ENCODE results near the gene NTN3.

Gene NTN3

DNA sequence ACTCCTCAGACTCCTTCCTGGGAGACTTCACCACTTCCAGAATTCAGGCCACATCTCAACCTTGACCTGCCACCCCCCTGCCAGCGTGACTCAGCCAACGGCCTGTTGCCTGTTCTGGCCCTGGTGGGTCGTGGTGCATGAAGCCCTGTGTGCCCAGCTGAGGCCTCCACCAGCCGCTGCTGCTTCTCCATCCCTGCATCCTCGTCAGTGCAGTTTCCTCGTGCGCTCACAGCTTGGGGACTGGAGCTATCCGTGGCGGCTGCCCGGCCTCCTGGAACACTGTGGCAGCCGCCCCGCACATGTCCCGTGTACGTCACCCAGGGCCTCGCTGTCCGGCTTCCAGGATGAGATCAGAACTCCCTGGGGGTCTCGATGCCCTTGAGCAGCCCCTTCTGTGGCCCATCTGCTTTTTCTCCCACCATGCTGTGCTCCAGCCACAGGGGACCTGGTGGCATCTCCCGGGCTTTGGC, 19.2 kb upstream of the NTN3 start:
- Histone ChIP-seq H3K4me3 (ENCODE audit: low read depth in 1 of 2, low read length in 2 of 2) (no peak overlapping the region), H3K4me1 (ENCODE audit: insufficient read depth, low read length) (no peaks in the 10 kb centered on the region), H4K20me1 (ENCODE audit: insufficient read depth, low read length) (peaks cover 60% of the 10 kb centered on the region), H3K4me2 (ENCODE audit: insufficient read depth, low read length) (no peak overlapping the region), H3K9ac (ENCODE audit: low read depth, low read length) (no peak overlapping the region), H3K27ac (ENCODE audit: low read length) (no peak overlapping the region), H3K36me3 (ENCODE audit: insufficient read depth, low read length) (peaks cover 98% of the 10 kb centered on the region), H3K9me3 (ENCODE audit: insufficient read depth, low read length, severe bottlenecking) (no peaks in the 10 kb centered on the region), H3K79me2 (ENCODE audit: insufficient read depth, low read length) (peaks cover 16% of the 10 kb centered on the region; the same call in 1 of the 2 replicates), H3K27me3 (ENCODE audit: insufficient read depth, low read length, poor library complexity) (no peaks in the 10 kb centered on the region), H2AFZ (ENCODE audit: low read depth, low read length) (no peak overlapping the region)
- TF ChIP-seq, protein P1, sequence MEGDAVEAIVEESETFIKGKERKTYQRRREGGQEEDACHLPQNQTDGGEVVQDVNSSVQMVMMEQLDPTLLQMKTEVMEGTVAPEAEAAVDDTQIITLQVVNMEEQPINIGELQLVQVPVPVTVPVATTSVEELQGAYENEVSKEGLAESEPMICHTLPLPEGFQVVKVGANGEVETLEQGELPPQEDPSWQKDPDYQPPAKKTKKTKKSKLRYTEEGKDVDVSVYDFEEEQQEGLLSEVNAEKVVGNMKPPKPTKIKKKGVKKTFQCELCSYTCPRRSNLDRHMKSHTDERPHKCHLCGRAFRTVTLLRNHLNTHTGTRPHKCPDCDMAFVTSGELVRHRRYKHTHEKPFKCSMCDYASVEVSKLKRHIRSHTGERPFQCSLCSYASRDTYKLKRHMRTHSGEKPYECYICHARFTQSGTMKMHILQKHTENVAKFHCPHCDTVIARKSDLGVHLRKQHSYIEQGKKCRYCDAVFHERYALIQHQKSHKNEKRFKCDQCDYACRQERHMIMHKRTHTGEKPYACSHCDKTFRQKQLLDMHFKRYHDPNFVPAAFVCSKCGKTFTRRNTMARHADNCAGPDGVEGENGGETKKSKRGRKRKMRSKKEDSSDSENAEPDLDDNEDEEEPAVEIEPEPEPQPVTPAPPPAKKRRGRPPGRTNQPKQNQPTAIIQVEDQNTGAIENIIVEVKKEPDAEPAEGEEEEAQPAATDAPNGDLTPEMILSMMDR (IDR thresholded peaks at IDR 0.05; ENCODE audit: borderline replicate concordance, extremely low read depth, low read length, poor library complexity, severe bottlenecking) = no peak
- no peak for TF ChIP-seq EZH2 (IDR thresholded peaks at IDR 0.05; ENCODE audit: borderline replicate concordance, low read depth, low read length, severe bottlenecking)
- DNase-seq = no peak
- no peak for ATAC-seq (ENCODE audit: insufficient read depth, low read depth)

DNA sequence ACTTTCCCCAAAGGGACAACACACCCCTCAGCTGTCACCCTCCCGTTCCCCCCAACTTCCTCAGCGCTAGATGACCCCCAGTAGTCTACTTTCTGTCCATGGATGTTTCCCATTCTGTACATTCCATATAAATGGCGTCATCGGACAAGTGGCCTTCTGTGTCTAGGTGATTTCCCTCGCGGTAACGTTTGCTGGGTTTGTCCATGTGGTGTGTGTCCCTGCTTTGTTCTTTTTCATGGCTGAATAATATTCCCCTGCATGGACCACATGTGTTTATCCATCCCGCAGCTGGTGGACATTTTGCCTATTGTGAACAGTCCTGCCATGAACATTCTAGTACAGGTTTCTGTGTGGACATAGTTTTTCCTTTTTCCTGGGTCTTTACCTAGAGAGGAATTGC, 18.4 kb upstream of the NTN3 start:
- Histone ChIP-seq H3K27ac (ENCODE audit: low read length) (no peak overlapping the region), H2AFZ (ENCODE audit: low read depth, low read length) (no peak overlapping the region), H3K4me3 (ENCODE audit: low read depth in 1 of 2, low read length in 2 of 2) (no peak overlapping the region), H3K4me1 (ENCODE audit: insufficient read depth, low read length) (no peaks in the 10 kb centered on the region), H3K79me2 (ENCODE audit: insufficient read depth, low read length) (peaks cover 16% of the 10 kb centered on the region; the same call in 1 of the 2 replicates), H3K9ac (ENCODE audit: low read depth, low read length) (no peak overlapping the region), H3K27me3 (ENCODE audit: insufficient read depth, low read length, poor library complexity) (no peaks in the 10 kb centered on the region), H4K20me1 (ENCODE audit: insufficient read depth, low read length) (peaks cover 60% of the 10 kb centered on the region), H3K4me2 (ENCODE audit: insufficient read depth, low read length) (no peak overlapping the region), H3K9me3 (ENCODE audit: insufficient read depth, low read length, severe bottlenecking) (no peaks in the 10 kb centered on the region), H3K36me3 (ENCODE audit: insufficient read depth, low read length) (peaks cover 98% of the 10 kb centered on the region)
- TF ChIP-seq, protein P1 (IDR thresholded peaks at IDR 0.05; ENCODE audit: borderline replicate concordance, extremely low read depth, low read length, poor library complexity, severe bottlenecking) = no peak
- TF ChIP-seq EZH2 (IDR thresholded peaks at IDR 0.05; ENCODE audit: borderline replicate concordance, low read depth, low read length, severe bottlenecking) = no peak
- ATAC-seq (ENCODE audit: insufficient read depth, low read depth) (no peak), DNase-seq (no peak)

DNA sequence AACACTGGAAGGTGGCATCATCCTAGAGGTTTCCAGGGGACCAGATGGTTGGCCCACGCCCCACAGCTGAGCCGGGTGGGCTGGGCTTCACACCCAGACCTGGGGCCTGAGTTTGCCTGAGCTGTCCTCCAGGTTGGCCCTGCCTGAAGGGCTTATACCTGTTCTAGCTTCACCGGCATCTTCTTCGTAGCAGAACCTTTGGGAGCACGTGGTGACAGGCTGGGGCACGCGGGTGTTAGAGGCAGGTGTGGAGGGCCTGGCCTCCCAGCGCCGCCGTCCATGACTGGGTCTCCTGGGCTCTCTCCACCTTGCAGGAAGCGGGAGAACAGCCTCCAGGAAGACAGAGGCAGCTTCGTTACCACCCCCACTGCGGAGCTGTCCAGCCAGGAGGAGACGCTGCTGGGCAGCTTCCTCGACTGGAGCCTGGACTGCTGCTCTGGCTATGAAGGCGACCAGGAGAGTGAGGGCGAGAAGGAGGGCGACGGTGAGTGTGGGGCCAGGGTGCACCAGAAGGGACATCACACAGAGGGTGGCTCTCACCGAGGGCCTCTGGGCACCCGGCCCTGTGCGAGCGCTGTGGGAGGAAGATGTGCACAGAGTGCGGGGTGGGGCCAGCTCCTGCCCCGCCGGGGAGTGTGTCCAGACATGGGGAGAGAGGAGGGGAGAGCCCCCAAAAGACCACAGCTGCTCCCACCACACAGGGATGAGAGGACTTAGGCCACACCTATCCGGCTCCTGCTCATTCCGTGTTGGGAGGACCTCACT, 15.8 kb upstream of the NTN3 start:
- H3K4me1 ChIP-seq (ENCODE audit: insufficient read depth, low read length) = peaks cover 19% of the 10 kb centered on the region
- ATAC-seq (ENCODE audit: insufficient read depth, low read depth) = no peak
- H3K27ac ChIP-seq (ENCODE audit: low read length) = no peak overlapping the region
- H3K4me2 ChIP-seq (ENCODE audit: insufficient read depth, low read length) = no peak overlapping the region
- no peak overlapping the region for H2AFZ ChIP-seq (ENCODE audit: low read depth, low read length)
- H3K9ac ChIP-seq (ENCODE audit: low read depth, low read length) = no peak overlapping the region
- DNase-seq = no peak
- H3K9me3 ChIP-seq (ENCODE audit: insufficient read depth, low read length, severe bottlenecking) = no peaks in the 10 kb centered on the region
- no peaks in the 10 kb centered on the region for H3K27me3 ChIP-seq (ENCODE audit: insufficient read depth, low read length, poor library complexity)
- peaks cover 8% of the 10 kb centered on the region for H3K79me2 ChIP-seq (ENCODE audit: insufficient read depth, low read length)
- peaks cover 83% of the 10 kb centered on the region for H3K36me3 ChIP-seq (ENCODE audit: insufficient read depth, low read length)
- H4K20me1 ChIP-seq (ENCODE audit: insufficient read depth, low read length) = peaks cover 50% of the 10 kb centered on the region
- no peak for TF ChIP-seq EZH2 (IDR thresholded peaks at IDR 0.05; ENCODE audit: borderline replicate concordance, low read depth, low read length, severe bottlenecking)
- TF ChIP-seq, protein P1 (IDR thresholded peaks at IDR 0.05; ENCODE audit: borderline replicate concordance, extremely low read depth, low read length, poor library complexity, severe bottlenecking) = no peak
- no peak overlapping the region for H3K4me3 ChIP-seq (ENCODE audit: low read depth in 1 of 2, low read length in 2 of 2)
